22Rv1 (cell line): ENCODE measurements around the gene DOCK8.

Source experiments
- H3K27ac ChIP-seq: fragments of 450-650 bp; 2 replicates; pipeline ENCODE4 v1.5.1; 2017
- CTCF ChIP-seq: fragments of 450-650 bp; IDR thresholded peaks from 2 replicates; pipeline ENCODE4 v1.5.1; 2017; ENCODE audit warnings: mild to moderate bottlenecking
- ZFX ChIP-seq: fragments of 450-650 bp; IDR thresholded peaks from 2 replicates; pipeline ENCODE4 v1.6.1; 2017; ENCODE audit warnings: antibody characterized with exemption, borderline replicate concordance

DOCK8 gene

DNA sequence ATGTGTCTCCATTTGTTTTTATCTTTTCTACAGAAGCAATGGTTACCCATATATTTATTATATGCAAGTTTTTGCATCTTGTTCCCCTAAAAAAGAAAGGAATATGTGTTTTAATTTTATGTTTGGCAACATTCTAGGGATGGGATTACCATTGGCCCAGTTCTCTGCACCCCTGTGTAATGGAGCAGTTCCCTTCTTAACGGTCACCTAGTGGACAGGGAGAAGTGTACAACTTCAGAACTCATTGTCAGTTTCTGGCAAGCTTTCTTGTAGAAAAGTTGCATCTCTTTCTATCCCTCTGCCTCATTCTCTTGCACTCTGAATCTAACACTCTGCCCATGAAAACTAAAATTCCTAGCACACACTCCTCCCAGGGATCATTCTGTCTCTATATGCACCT lies 78.2 kb downstream of the DOCK8 start:
- H3K27ac ChIP-seq: no peak overlapping the region
- TF ChIP-seq ZFX: no peak
- TF ChIP-seq CTCF: 0 out of 2 replicates have a peak, but pooled peaks have one; percentile 5

DNA sequence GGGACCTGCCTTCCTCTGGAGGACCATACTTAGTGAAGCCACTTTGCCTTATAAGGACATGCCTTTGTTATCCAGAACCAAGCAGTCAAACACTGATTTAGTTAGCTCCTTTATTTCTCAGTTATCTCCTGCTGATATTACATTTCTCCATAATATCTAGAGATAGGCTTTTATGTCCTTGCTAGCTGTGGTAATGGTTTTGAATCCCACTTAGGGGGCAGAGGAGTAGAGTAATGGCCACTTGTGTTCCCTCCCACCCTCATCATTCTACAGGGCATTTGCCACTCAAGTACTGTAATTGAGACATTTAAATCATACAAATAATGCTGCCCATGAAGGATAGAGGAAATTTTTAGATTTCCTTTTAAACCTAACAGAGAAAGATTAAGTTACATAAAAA lies 80.9 kb downstream of the DOCK8 start:
- TF ChIP-seq CTCF: no peak
- no peak for TF ChIP-seq ZFX
- peak overlapping the region; percentile 95 for H3K27ac ChIP-seq

DNA sequence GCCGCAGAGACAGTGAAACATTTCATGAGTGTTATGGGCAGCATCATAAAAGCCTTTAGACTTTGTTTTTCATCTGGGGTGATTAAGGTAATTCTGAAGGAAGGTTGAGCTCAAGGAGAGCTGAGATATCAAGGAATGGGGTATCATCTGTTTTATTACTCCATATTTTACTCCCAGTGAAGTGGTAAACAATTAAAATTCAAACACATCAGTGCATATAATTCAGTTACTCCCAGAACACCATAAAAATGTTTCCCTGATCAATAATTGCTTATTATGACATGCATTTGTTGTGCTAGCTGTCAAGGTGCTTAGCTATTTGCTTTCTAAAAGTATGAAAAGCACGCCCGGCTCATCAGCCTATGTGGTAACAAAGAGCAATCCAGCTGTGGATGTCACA lies 81.7 kb downstream of the DOCK8 start:
- TF ChIP-seq ZFX: no peak
- TF ChIP-seq CTCF: no peak
- H3K27ac ChIP-seq: peak overlapping the region; percentile 95

- TF ChIP-seq ZFX (no peak), CTCF (no peak)
- peak overlapping the region; percentile 95 for H3K27ac ChIP-seq
Observed at GRCh38 chr9:297104-297972, 82.7 kb downstream of the DOCK8 start.

GRCh38 chr9:303502-303901 lies 88.8 kb downstream of the DOCK8 start:
- TF ChIP-seq ZFX: no peak
- TF ChIP-seq CTCF: no peak
- H3K27ac ChIP-seq: peak overlapping the region; percentile 95

DNA sequence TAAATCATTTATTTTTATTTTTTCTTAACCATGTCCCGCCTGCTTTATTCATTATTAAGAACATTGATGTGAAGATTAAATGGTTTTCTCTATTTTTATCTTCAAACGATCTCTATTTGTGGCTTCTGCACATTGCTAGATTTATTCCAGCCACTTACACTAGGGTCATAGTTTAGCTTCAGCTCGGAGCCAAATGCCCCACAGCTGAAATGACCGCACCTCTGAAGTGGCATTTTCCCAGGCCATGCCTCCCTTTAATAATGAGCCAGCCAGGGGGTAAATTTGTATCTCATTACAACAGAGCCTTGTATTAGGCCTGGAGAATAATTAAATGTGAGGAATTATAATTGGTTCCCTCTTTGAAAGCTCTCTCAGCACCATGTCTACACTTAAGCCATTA lies 89.4 kb downstream of the DOCK8 start:
- H3K27ac ChIP-seq: peak overlapping the region; percentile 95

More for the DNA sequence above, 89.4 kb downstream of the DOCK8 start:
- TF ChIP-seq CTCF (no peak), ZFX (no peak)
